Coronary artery (tissue), 2 donors: Measurements from ENCODE around the gene WAPL.

Experiments
- DNase-seq: peaks from one replicate; pipeline ENCODE4 v3.0.0-alpha.2; 2017; ENCODE audit warnings: low spot score
- H3K27ac ChIP-seq, 2 donors: fragments of 200-600 bp; sonication (generic); one replicate each; pipeline ENCODE4 v1.5.1; 2016 to 2019
- H3K4me3 ChIP-seq: fragments of 200-600 bp; sonication (generic); 2 replicates; pipeline ENCODE4 v1.5.1; 2016; ENCODE audit warnings: mild to moderate bottlenecking, moderate library complexity
- CTCF ChIP-seq: fragments of 200-600 bp; sonication (generic); IDR thresholded peaks from one replicate; pipeline ENCODE4 v1.5.1; 2019; ENCODE audit warnings: antibody characterized with exemption

Gene WAPL

GRCh38 chr10:86446440-86446839 is 75.2 kb downstream of the WAPL start:
- no peak overlapping the region for H3K4me3 ChIP-seq
- no peak for DNase-seq
- TF ChIP-seq CTCF, result no peak
- no peak overlapping the region for H3K27ac ChIP-seq

- no peak for DNase-seq
- no peak for TF ChIP-seq CTCF
- Histone ChIP-seq H3K27ac (no peak overlapping the region), H3K4me3 (no peak overlapping the region)
Measured at GRCh38 chr10:86443936-86444335, 77.7 kb downstream of the WAPL start.

- TF ChIP-seq CTCF, result no peak
- DNase-seq, result no peak
- no peak overlapping the region for H3K27ac ChIP-seq
- H3K4me3 ChIP-seq, result no peak overlapping the region
Measured at GRCh38 chr10:86443069-86443468, 78.5 kb downstream of the WAPL start.

GRCh38 chr10:86440874-86441843 is 80.4 kb downstream of the WAPL start:
- no peak overlapping the region for H3K27ac ChIP-seq
- no peak for DNase-seq
- TF ChIP-seq CTCF, result no peak
- H3K4me3 ChIP-seq, result no peak overlapping the region

GRCh38 chr10:86439544-86439943 is 82.0 kb downstream of the WAPL start:
- Histone ChIP-seq H3K4me3 (no peak overlapping the region), H3K27ac (peak overlapping the region in 1 of 2 donors; percentile 11)
- DNase-seq, result no peak
- no peak for TF ChIP-seq CTCF

- no peak overlapping the region for H3K4me3 ChIP-seq
- TF ChIP-seq CTCF, result no peak
- H3K27ac ChIP-seq, result no peak overlapping the region
- no peak for DNase-seq
Measured at GRCh38 chr10:86438091-86438749, 83.4 kb downstream of the WAPL start.
